UCSD-AML1 (cell line): ENCODE results near the gene TRPC1.
A peak's percentile ranks its signal among the peaks of the same experiment; 100 is the strongest.
"Not testable (repeated sequence)": the region's sequence is repeated elsewhere in the genome, so short reads cannot be mapped to it uniquely, and the experiment has no call there.

ENCODE experiments used
- DNase-seq: peaks from one replicate; lab custom pipeline; 2025; ENCODE audit not compliant: unreplicated experiment; lab: John Stamatoyannopoulos, UW

Gene TRPC1

GRCh38 chr3:142723968-142724681 is at the start of gene TRPC1:
Gene TRPC1, plus strand, starts transcription at chr3:142724034. Its CDS starts 526 bp downstream, at chr3:142724560.
- DNase-seq: peak; percentile 46

GRCh38 chr3:142676151-142676550 is 47.7 kb upstream of the TRPC1 start:
- no peak for DNase-seq

GRCh38 chr3:142680710-142681109 is 43.1 kb upstream of the TRPC1 start:
- no peak for DNase-seq

- DNase-seq: no peak
These were observed 33.2 kb upstream of the TRPC1 start for GRCh38 chr3:142690613-142691012.

GRCh38 chr3:142691527-142691926 is 32.3 kb upstream of the TRPC1 start:
- DNase-seq: no peak

- no peak for DNase-seq
These were observed 30.5 kb upstream of the TRPC1 start for GRCh38 chr3:142693136-142693853.

GRCh38 chr3:142694225-142694624 is 29.6 kb upstream of the TRPC1 start:
- DNase-seq: no peak

- DNase-seq: no peak
These were observed 18.6 kb upstream of the TRPC1 start for GRCh38 chr3:142705198-142705597.

- no peak for DNase-seq
These were observed 17.3 kb upstream of the TRPC1 start for GRCh38 chr3:142706321-142707127.

- DNase-seq: no peak
These were observed 14.6 kb upstream of the TRPC1 start for GRCh38 chr3:142709207-142709606.

GRCh38 chr3:142714882-142715281 is 9.0 kb upstream of the TRPC1 start:
- not testable (repeated sequence) for DNase-seq

GRCh38 chr3:142716102-142716501 is 7.7 kb upstream of the TRPC1 start:
- no peak for DNase-seq

GRCh38 chr3:142723665-142723967 is 218 bp upstream of the TRPC1 start:
- no peak for DNase-seq

- DNase-seq: no peak
These were observed 985 bp downstream of the TRPC1 start for GRCh38 chr3:142724682-142725356.

- no peak for DNase-seq
These were observed 1.5 kb downstream of the TRPC1 start for GRCh38 chr3:142725357-142725739.

- no peak for DNase-seq
These were observed 2.2 kb downstream of the TRPC1 start for GRCh38 chr3:142726017-142726416.

GRCh38 chr3:142732066-142732465 is 8.2 kb downstream of the TRPC1 start:
- no peak for DNase-seq

- DNase-seq: no peak
These were observed 11.0 kb downstream of the TRPC1 start for GRCh38 chr3:142734834-142735233.

GRCh38 chr3:142735462-142735861 is 11.6 kb downstream of the TRPC1 start:
- no peak for DNase-seq

- no peak for DNase-seq
These were observed 14.6 kb downstream of the TRPC1 start for GRCh38 chr3:142738396-142738795.

GRCh38 chr3:142746646-142747045 is 22.8 kb downstream of the TRPC1 start:
- no peak for DNase-seq
